CD1c-positive myeloid dendritic cell (primary cell): ENCODE measurements around the gene ST8SIA3.

Source experiments
- DNase-seq: peaks from one replicate; pipeline ENCODE4 v3.0.0-alpha.2; 2016; ENCODE audit errors: extremely low spot score

Gene ST8SIA3

GRCh38 chr18:57352271-57352701, at the start of gene ST8SIA3:
Gene ST8SIA3, plus strand, starts transcription at chr18:57352557. Its CDS starts 290 bp downstream, at chr18:57352847.
- no peak for DNase-seq

- no peak for DNase-seq
Observed at GRCh38 chr18:57311472-57311871, 40.9 kb upstream of the ST8SIA3 start.

GRCh38 chr18:57312346-57313144, 39.8 kb upstream of the ST8SIA3 start:
- DNase-seq, result no peak

GRCh38 chr18:57320603-57321002, 31.8 kb upstream of the ST8SIA3 start:
- DNase-seq, result no peak

GRCh38 chr18:57325491-57326166, 26.7 kb upstream of the ST8SIA3 start:
- DNase-seq, result no peak

- no peak for DNase-seq
Observed at GRCh38 chr18:57326718-57327323, 25.5 kb upstream of the ST8SIA3 start.

- DNase-seq, result no peak
Observed at GRCh38 chr18:57328665-57329064, 23.7 kb upstream of the ST8SIA3 start.

GRCh38 chr18:57329856-57330255, 22.5 kb upstream of the ST8SIA3 start:
- DNase-seq, result no peak

- DNase-seq, result no peak
Observed at GRCh38 chr18:57331718-57332117, 20.6 kb upstream of the ST8SIA3 start.

- no peak for DNase-seq
Observed at GRCh38 chr18:57333940-57334339, 18.4 kb upstream of the ST8SIA3 start.

- no peak for DNase-seq
Observed at GRCh38 chr18:57334383-57334782, 18.0 kb upstream of the ST8SIA3 start.

GRCh38 chr18:57336343-57336742, 16.0 kb upstream of the ST8SIA3 start:
- DNase-seq, result no peak

- DNase-seq, result no peak
Observed at GRCh38 chr18:57337890-57338289, 14.5 kb upstream of the ST8SIA3 start.

- no peak for DNase-seq
Observed at GRCh38 chr18:57343833-57344232, 8.5 kb upstream of the ST8SIA3 start.

GRCh38 chr18:57346876-57347275, 5.5 kb upstream of the ST8SIA3 start:
- no peak for DNase-seq

GRCh38 chr18:57347784-57348183, 4.6 kb upstream of the ST8SIA3 start:
- DNase-seq, result no peak

- no peak for DNase-seq
Observed at GRCh38 chr18:57352761-57353136, 392 bp downstream of the ST8SIA3 start.

- DNase-seq, result no peak
Observed at GRCh38 chr18:57353137-57353939, 981 bp downstream of the ST8SIA3 start.

- no peak for DNase-seq
Observed at GRCh38 chr18:57353940-57354461, 1.6 kb downstream of the ST8SIA3 start.

- DNase-seq, result no peak
Observed at GRCh38 chr18:57359433-57359832, 7.1 kb downstream of the ST8SIA3 start.

GRCh38 chr18:57362714-57363113, 10.4 kb downstream of the ST8SIA3 start:
- no peak for DNase-seq

GRCh38 chr18:57364460-57364859, 12.1 kb downstream of the ST8SIA3 start:
- no peak for DNase-seq
